NCI-H1417 treated with DMSO at 0.1 percent for 48 hours (cell line): ENCODE data around the gene SFI1.
"Not testable (repeated sequence)": the region's sequence is repeated elsewhere in the genome, so short reads cannot be mapped to it uniquely, and the experiment has no call there.

Experiments used
- DNase-seq: peaks from one replicate; lab custom pipeline; 2025; lab: John Stamatoyannopoulos, UW

Gene SFI1

GRCh38 chr22:31491218-31491962, 4.9 kb upstream of the SFI1 start:
- DNase-seq = no peak

DNA sequence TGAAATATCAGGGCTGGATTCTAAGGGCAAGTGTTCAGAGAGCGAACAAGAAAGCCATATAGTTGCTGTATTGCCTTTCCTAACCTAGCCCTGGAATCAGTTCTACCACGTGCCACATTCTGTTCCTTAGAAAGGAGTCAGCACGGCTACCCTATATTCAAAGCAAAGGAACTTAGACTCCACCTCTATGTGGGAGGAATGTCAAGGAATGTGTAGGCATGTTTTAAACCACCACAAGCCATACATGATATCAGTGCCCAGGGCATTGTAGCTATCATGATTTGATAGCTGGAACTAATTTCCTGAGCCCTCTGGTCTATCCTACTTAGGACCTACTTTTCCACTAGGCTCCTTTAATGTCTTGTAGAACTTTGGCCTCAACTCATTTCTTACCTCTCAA, 4.2 kb upstream of the SFI1 start:
- no peak for DNase-seq

DNA sequence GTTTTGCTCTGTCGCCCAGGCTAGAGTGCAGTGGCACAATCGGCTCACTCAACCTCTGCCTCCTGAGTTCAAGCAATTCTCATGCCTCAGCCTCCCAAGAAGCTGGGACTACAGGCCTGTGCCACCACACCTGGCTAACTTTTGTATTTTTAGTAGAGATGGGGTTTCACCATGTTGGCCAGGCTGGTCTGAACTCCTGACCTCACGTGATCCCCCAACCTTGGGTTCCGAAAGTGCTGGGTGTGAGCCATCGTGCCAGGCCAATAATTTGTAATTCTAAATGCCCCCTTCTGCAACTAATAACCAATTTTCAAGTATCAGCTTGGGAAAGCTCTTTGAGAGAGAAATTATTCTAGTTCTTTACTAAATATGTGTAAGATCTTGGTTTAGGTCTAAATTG, 3.0 kb upstream of the SFI1 start:
- DNase-seq = not testable (repeated sequence)

- no peak for DNase-seq
These were observed 993 bp upstream of the SFI1 start for GRCh38 chr22:31495343-31495742.

GRCh38 chr22:31496735-31497146, 405 bp downstream of the SFI1 start:
- DNase-seq = no peak

- DNase-seq = no peak
These were observed 1.0 kb downstream of the SFI1 start for GRCh38 chr22:31497148-31497938.

DNA sequence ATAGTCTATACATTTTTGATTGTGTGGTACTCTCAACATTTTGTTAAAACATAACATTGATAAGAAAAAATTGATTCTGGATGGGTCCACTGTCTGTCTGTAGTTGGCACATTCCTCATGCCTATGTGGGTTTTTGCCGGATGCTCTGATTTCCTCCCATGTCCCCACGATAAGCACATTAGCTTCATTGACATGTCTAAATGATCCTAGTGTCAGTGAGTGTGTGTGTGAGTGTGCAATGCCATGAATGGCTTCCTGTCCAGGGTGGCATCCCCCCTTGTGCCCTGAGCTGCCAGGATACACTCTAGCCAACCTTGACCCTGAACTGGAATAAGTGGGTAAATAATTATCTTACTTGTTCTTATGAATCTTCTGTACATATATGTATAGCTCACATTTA, 5.4 kb downstream of the SFI1 start:
- DNase-seq = no peak

DNA sequence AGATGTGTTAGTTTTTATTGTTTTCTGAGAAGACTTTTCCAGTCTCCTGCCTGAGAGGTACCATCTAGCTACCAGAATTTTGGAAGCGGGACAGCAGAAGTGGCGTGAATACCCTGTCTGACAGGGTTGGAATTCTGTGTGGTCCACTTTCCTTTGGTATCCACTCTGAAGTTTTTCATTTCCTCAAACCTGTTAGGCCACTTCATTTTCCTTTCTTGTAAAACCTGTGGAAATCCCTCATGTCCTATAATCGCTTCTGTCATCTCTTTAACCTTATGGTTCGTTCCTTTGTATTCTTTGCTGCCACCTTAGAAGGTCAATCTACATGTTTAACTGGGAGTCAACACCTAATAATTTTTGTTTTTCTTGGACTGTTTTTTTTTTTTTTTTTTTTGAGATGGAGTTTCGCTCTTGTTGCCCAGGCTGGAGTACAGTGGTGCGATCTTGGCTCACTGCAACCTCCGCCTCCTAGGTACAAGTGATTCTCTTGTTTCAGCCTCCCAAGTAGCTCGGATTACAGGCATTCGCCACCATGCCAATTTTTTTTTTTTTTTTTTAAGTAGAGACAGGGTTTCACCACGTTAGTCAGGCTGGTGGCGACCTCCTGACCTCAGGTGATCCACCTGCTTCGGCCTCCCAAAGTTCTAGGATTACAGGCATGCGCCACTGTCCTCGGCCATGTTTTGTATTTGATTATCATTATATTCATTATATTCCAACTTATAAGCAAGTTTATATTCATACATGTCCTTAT, 7.1 kb downstream of the SFI1 start:
- DNase-seq = no peak

GRCh38 chr22:31504282-31504681, 7.9 kb downstream of the SFI1 start:
- DNase-seq = no peak

DNA sequence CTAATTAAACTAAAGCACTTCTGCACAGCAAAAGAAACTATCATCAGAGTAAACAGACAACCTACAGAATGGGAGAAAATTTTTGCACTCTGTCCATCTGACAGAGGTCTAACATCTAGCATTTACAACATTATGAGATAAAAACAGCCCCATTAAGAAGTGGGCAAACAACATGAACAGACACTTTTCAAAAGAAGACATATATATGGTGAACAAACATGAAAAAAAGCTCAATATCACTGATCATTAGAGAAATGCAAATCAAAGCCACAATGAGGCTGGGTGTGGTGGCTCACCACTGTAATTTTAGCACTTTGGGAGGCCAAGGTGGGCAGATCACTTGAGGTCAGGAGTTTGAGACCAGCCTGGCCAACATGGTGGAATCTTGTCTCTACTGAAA, 11.2 kb downstream of the SFI1 start:
- DNase-seq = not testable (repeated sequence)

DNA sequence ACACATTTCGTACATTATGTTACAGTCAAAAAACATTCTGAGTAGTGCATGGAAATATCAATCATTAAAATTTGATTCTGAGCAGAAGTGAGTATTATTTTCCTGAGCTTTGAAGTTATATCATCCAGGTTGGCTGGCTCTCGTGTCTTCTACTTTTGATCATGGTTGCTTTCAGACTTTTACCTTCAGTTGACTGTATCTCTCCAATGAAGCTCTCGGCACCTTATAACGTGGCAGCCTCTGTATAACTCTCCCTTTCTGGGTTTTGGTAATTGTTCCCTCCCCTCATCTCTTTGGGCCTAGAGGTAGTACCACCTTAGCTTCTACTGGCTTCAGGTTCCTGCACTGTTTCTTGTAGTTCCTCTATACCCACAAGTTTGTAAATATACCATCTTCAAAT, 12.2 kb downstream of the SFI1 start:
- DNase-seq = no peak

GRCh38 chr22:31509061-31509762, 12.9 kb downstream of the SFI1 start:
- DNase-seq = no peak

GRCh38 chr22:31520051-31520450, 23.7 kb downstream of the SFI1 start:
- no peak for DNase-seq

DNA sequence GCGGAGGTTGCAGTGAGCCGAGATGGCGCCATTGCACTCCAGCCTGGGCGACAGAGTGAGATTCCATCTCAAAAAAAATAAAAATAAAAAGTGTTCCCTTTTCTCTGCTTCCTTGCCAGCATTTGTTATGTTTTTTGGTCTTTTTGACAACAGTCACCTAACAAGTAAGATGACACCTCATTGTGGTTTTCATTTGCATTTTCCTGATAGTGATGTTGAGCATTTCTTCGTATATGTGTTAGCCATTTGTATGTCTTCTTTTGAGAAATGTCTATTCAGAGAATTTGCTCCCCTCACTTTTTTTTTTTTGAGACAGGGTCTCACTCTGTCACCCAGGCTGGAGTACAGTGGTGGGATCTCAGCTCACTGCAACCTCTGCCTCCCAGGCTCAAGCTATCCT, 27.8 kb downstream of the SFI1 start:
- DNase-seq = not testable (repeated sequence)

DNA sequence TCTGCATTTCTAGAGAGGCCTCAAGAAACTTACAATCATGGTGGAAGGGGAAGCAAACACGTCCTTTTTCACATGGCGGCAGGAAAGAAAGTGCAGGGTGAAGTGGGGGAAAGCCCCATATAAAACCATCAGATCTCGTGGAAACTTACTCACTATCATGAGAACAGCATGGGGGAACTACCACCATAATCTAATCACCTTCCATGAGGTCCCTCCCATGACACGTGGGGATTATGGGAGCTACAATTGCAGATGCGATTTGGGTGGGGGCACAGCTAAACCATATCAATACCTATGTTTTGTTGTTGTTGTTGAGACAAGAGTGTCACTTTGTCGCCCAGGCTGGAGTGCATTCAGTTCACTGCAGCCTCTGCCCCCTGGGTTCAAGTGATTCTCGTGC, 29.9 kb downstream of the SFI1 start:
- DNase-seq = no peak

- no peak for DNase-seq
These were observed 34.5 kb downstream of the SFI1 start for GRCh38 chr22:31530823-31531195.

DNA sequence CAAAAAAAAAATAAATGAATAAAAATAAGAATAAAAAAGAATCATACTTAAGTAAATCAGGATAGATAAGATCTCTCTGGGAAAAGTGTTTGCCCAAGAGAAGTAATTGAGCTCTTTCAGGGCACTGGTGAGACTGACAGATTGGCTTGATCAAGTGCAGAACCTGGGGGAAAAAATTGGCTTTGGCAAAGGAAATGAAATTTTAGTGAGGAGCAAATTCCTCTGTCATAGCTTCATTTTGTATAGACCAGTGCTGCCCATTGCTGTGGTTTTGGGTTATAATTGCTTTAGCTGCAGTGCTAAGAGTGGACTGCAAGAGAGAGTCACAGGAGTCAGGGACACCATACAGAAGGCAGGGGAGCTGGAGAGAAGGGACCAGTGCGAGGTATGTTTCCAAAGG, 35.7 kb downstream of the SFI1 start:
- no peak for DNase-seq

GRCh38 chr22:31533374-31533773, 37.0 kb downstream of the SFI1 start:
- no peak for DNase-seq

DNA sequence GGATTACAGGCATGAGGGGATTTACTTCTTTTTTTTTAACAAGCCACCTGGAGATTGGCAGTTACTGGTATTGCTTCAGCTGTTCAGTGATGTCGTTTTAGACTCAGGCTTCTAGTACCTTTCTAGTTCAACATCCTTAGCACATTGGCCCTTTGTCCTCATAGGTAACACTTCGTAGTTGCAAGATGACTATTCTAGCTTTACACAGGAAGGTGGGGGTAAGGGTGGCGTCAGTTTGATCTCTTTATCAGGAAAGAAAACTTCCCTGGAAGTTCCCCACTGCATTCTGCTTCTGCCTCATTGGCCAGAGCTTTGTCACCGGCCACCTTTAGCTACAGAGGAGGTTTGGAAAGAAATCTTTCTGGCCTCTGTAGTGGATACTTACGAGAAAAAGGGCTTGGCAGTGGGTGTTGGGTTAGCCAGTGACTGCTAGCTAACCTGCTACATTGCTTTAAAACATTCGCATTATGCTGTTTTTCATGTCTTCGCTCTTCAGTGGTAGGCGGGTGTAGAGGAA, 40.7 kb downstream of the SFI1 start:
- no peak for DNase-seq

GRCh38 chr22:31538815-31539214, 42.5 kb downstream of the SFI1 start:
- DNase-seq = no peak

- DNase-seq = not testable (repeated sequence)
These were observed 43.8 kb downstream of the SFI1 start for GRCh38 chr22:31540166-31540565.

DNA sequence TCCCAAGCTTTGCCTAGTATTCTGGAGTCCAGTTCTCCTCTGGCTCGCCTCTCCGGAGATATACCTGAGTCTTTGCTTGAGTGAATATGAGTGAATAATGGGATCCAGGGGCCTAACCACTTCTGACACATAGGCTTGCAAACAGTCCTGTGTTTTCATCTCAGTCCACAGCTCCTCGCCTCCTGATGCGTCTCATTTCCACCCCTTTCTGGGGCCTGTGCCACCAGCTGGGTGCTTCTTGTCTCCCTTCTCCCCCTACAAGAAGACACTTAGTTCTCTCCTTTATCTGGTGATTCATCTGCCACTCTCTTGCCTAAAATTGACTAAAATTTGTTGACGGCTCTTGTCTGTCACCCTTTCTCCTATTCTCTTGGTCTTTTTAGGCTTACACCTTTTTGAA, 44.6 kb downstream of the SFI1 start:
- DNase-seq = no peak
